Cardiac ventricle fibroblast (primary cell): Measurements from ENCODE around the gene FCER1G. TPM values are rescaled to one million over a fixed set of nuclear protein-coding genes. Genes with fewer than 3 reads are reported as not detected.

ENCODE experiments used
- total RNA-seq: library from RNA; depleted of rRNA; stranded (reverse); fragments of >200 nt; gene quantifications from 2 replicates; pipeline ENCODE4 v1.2.3, GENCODE V29; 2015

Gene FCER1G
- total RNA-seq, result not detected in 2 replicates

GRCh38 chr1:161215076-161215475, at the start of gene FCER1G:
TSS of gene FCER1G (plus strand) at chr1:161215295. CDS start at chr1:161215322, 27 bp downstream.

GRCh38 chr1:161165742-161166668, 49.1 kb upstream of the FCER1G start, which contains the start of gene PPOX:
TSS of gene PPOX (plus strand) at chr1:161166426. CDS start at chr1:161166848, 422 bp downstream.

GRCh38 chr1:161177112-161177935, 37.8 kb upstream of the FCER1G start, which contains the start of gene B4GALT3:
TSS of gene B4GALT3 (minus strand) at chr1:161177507. CDS start at chr1:161176060, 1,447 bp downstream.

GRCh38 chr1:161198897-161199431, 16.1 kb upstream of the FCER1G start, which contains the start of gene ADAMTS4:
TSS of gene ADAMTS4 (minus strand) at chr1:161199054. CDS start at chr1:161198627, 427 bp downstream.

GRCh38 chr1:161201836-161202712, 13.0 kb upstream of the FCER1G start, which contains the start of gene NDUFS2:
TSS of gene NDUFS2 (plus strand) at chr1:161202367. CDS start at chr1:161202386, 19 bp downstream.

GRCh38 chr1:161225534-161226319, 10.6 kb downstream of the FCER1G start, which contains the start of gene TOMM40L:
TSS of gene TOMM40L (plus strand) at chr1:161226060. CDS start at chr1:161226490, 430 bp downstream.

GRCh38 chr1:161238039-161238473, 23.0 kb downstream of the FCER1G start, which contains the start of gene NR1I3:
TSS of gene NR1I3 (minus strand) at chr1:161238203. CDS start at chr1:161236565, 1,638 bp downstream.

GRCh38 chr1:161258439-161259344, 43.6 kb downstream of the FCER1G start, which contains the start of gene PCP4L1:
TSS of gene PCP4L1 (plus strand) at chr1:161258745. CDS start at chr1:161258975, 230 bp downstream.

Other genes with a start within 250 kb of the FCER1G start
- 4.1 and 10.9 TPM in 2 replicates for gene F11R, start 194.1 kb upstream of the FCER1G start, total RNA-seq
- 14.5 and 21.0 TPM in 2 replicates for gene TSTD1, start 176.3 kb upstream of the FCER1G start, total RNA-seq
- gene USF1, start 169.3 kb upstream of the FCER1G start, total RNA-seq, result 25.1 and 30.8 TPM in 2 replicates
- gene ARHGAP30, start 145.4 kb upstream of the FCER1G start, total RNA-seq, result not detected in 2 replicates
- 0.10 TPM in 1 of 2 replicates, not detected in the other for gene NECTIN4, start 125.7 kb upstream of the FCER1G start, total RNA-seq
- 2.0 and 2.6 TPM in 2 replicates for gene KLHDC9, start 116.9 kb upstream of the FCER1G start, total RNA-seq
- gene PFDN2, start 97.3 kb upstream of the FCER1G start, total RNA-seq, result 34.9 and 36.8 TPM in 2 replicates
- gene NIT1, start 97.2 kb upstream of the FCER1G start, total RNA-seq, result 12.6 and 18.6 TPM in 2 replicates
- gene DEDD, start 82.6 kb upstream of the FCER1G start, total RNA-seq, result 26.5 and 28.1 TPM in 2 replicates
- 79.6 and 90.7 TPM in 2 replicates for gene UFC1, start 61.3 kb upstream of the FCER1G start, total RNA-seq
- 11.8 and 16.2 TPM in 2 replicates for gene USP21, start 55.8 kb upstream of the FCER1G start, total RNA-seq
- gene PPOX, start 48.9 kb upstream of the FCER1G start, total RNA-seq, result 6.2 and 7.9 TPM in 2 replicates
- 17.4 and 22.2 TPM in 2 replicates for gene B4GALT3, start 37.8 kb upstream of the FCER1G start, total RNA-seq
- 2.2 and 3.6 TPM in 2 replicates for gene ADAMTS4, start 16.2 kb upstream of the FCER1G start, total RNA-seq
- 73.1 and 95.8 TPM in 2 replicates for gene NDUFS2, start 12.9 kb upstream of the FCER1G start, total RNA-seq
- not detected in 2 replicates for gene APOA2, start 8.3 kb downstream of the FCER1G start, total RNA-seq
- gene TOMM40L, start 10.8 kb downstream of the FCER1G start, total RNA-seq, result 2.7 and 5.8 TPM in 2 replicates
- not detected in 2 replicates for gene NR1I3, start 22.9 kb downstream of the FCER1G start, total RNA-seq
- not detected in 2 replicates for gene PCP4L1, start 43.5 kb downstream of the FCER1G start, total RNA-seq
- 0.44 and 0.50 TPM in 2 replicates for gene MPZ, start 94.7 kb downstream of the FCER1G start, total RNA-seq
- 133 and 154 TPM in 2 replicates for gene SDHC, start 99.1 kb downstream of the FCER1G start, total RNA-seq
- not detected in 2 replicates for gene CFAP126, start 152.6 kb downstream of the FCER1G start, total RNA-seq